ENCODE results near the gene KLHL41. TPM values are rescaled to one million over a fixed set of nuclear protein-coding genes. Genes with fewer than 3 reads are reported as not detected.

Gene KLHL41
- total RNA-seq (2022; extraction: Qiagen RNA extraction), result 0.13 to 0.31 TPM (median 0.18 TPM) in 5 replicates

DNA sequence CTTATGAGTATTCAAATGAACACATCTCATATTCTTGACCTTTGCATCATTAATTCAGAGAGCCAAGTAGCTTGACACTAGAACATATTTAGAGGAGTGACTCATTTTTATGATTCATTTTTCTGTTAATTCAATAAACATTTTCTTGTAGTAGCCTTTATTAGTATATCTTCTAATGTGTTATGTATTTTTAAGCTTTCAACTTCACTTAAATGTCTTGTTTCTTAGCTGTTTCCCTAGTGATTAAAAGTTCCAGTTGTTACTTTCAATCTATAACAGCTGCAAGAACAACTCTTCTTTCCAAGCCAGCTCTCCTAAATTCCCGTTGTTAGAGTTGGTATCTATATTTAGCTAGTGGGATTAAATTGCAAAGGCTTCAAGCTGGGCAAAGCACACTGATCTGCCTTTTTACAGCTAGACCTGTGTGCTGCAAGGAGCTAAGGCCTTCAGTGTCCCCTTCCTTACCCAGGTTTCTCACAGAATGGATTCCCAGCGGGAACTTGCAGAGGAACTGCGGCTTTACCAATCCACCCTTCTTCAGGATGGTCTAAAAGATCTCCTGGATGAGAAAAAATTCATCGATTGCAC lies at the start of gene KLHL41:
KLHL41 (plus strand) TSS at position 405 of the 588 bp plus-strand sequence; CDS start at position 482, 77 bp downstream.

DNA sequence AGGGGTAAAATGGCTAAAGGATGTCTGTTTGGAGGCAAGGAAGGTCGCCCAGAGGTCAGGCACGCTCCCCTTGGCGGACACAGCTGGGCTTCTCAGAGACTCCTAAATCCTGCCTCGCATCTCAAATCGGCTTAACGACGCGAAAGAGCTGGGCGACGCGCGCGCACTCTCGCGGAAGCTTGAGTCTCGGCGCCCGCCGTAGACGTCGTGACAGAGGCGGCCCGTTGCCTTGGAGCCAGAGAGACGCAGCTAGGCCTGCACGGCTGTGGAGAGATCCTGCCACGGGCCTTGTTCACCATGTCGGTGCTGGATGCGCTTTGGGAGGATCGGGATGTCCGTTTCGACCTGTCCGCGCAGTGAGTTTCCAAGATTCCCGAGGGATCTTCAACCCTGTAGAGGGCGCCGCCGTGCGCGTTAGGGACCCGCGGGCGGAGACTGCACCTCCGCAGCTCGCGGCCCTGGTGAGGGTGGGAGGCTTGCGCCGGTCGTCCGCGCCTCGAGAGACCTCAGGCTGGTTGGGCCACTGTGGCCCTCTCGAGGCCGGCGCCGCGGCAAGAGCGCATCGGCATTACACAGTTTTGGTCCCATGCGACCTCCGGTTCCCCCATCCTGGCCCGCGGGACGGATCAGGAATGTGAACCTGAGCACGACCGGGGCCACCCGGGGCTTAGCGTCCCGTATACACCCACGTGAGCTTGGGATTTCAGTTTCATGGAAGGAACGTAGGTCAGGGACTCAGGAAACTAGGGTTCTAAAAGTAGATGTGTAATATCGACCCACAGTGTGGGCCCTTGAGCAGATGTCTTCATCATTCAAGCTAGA lies 30.0 kb upstream of the KLHL41 start, which contains the start of gene BBS5:
BBS5 (plus strand) TSS at position 238 of the 822 bp plus-strand sequence; CDS start at position 298, 60 bp downstream.

DNA sequence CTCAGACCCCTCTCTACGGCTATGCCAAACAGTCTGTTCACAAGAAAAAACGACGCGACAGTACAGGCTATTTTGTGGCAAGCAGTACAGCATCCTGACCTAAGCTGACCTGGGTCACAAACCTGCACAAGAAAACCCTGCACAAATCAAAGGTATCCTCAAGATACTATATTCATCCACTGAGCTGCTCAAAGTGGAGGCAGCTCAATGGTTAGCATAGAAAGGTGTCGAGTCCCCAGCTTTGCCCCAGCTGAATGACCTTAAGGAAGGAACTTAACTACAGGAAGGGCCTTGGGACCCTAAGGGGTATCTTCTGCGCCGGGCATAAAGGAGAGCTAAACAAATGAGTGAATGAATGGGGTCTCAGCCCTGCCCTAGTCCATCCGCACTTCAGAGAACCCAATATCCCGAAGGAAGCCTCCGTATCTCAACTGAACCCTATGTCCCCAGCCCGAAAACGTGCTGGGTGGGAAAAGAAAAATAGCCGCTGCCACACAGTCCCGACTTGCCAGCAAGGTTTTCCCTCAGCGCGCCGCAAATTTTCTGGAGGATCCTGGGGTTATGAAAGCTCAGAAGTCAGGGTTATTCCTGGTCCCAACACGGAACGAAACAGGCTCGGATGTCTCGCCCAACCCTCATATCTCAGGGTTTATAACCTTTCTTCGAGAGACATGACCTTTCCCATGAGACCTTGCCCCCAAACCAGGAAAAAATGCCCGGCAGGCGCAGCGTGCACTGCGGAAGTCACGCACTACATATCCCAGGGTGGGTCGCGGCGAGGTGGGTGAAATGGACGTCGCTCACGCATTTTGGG lies 63.9 kb downstream of the KLHL41 start, which contains the start of gene FASTKD1:
FASTKD1 (minus strand) TSS at position 706 of the 814 bp plus-strand sequence. CDS start 1,836 bp downstream, outside the sequence.

Other genes starting within 250 kb of the KLHL41 start
- 0.01 to 0.07 TPM (median 0.02 TPM) in 3 of 5 replicates, not detected in the others for gene LRP2, start 147.2 kb upstream of the KLHL41 start, total RNA-seq (2022; extraction: Qiagen RNA extraction)
- gene BBS5, start 30.2 kb upstream of the KLHL41 start, total RNA-seq (2022; extraction: Qiagen RNA extraction), result 4.9 to 5.8 TPM (median 5.4 TPM) in 5 replicates
- 20.4 to 24.1 TPM (median 20.9 TPM) in 5 replicates for gene FASTKD1, start 64.2 kb downstream of the KLHL41 start, total RNA-seq (2022; extraction: Qiagen RNA extraction)
- 29.2 to 54.8 TPM (median 37.4 TPM) in 5 replicates for gene PPIG, start 74.6 kb downstream of the KLHL41 start, total RNA-seq (2022; extraction: Qiagen RNA extraction)
- gene CFAP210, start 184.7 kb downstream of the KLHL41 start, total RNA-seq (2022; extraction: Qiagen RNA extraction), result 0.30 to 0.44 TPM (median 0.33 TPM) in 5 replicates
- gene PHOSPHO2, start 184.8 kb downstream of the KLHL41 start, total RNA-seq (2022; extraction: Qiagen RNA extraction), result 1.7 to 3.8 TPM (median 3.0 TPM) in 5 replicates
- gene KLHL23, start 224.1 kb downstream of the KLHL41 start, total RNA-seq (2022; extraction: Qiagen RNA extraction), result 4.3 to 10.7 TPM (median 7.2 TPM) in 5 replicates

All from A549 treated with Hydrocortisone at 1 μM for 4 hours (cell line).